ENCODE measurements around the gene DCXR.
A peak's percentile ranks its signal among the peaks of the same experiment; 100 is the strongest.

DNA sequence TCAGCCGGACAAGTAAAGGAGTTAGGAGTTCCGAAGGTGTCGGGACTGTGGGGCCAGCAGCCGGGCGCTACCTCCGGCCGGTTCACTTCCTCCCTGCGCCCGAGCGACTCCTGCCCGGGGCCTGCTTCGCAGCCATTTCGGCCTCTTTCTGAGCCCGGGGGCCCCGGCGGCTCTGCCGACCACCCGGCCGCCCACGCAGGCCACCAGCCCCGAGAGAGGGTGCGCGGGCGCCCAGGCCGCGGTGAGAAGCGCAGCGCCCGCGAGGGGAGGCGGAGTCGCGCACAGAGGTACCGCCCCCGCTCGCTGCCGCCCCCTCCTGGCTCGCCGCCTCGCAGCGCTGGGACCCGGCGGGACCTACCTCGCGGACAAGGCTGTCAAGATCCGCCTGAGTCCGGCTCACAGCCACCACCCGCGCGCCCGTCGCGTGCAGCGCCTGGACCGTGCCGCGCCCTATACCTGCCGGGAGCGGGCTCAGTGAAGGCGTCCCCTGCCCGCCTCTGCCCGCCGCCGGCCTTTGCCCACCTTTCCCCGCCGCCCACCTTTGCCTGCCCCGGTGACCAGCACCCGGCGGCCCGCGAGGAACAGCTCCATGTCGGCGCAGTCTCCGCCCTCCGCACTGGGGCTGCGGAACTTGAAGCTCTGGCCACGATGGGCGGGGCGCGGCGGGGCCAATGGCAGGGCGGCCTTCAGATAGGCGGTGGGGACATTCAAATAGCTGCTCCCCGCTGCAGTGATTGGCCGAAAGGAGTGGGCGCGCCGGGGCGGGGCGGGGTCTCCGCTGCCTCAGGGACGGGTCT, at the start of gene DCXR:
- peak; percentile 92; the same call in 1 of the 2 replicates for TF ChIP-seq POLR2A (IDR thresholded peaks at IDR 0.05; ENCODE audit: low read depth, low read length)
- no peak for TF ChIP-seq TAF1 (IDR thresholded peaks at IDR 0.05; ENCODE audit: borderline replicate concordance, low read depth, low read length)
- TF ChIP-seq POLR2AphosphoS5 (IDR thresholded peaks at IDR 0.05; ENCODE audit: low read depth, low read length): peak; percentile 91
